LNCAP (cell line): ENCODE measurements around the gene GAA.

ENCODE experiments used
- TF ChIP-seq, protein P1 (sequence below): fragments of 450-650 bp; IDR thresholded peaks from 2 replicates; pipeline ENCODE4 v1.5.1; 2017; ENCODE audit warnings: mild to moderate bottlenecking

The GAA gene

DNA sequence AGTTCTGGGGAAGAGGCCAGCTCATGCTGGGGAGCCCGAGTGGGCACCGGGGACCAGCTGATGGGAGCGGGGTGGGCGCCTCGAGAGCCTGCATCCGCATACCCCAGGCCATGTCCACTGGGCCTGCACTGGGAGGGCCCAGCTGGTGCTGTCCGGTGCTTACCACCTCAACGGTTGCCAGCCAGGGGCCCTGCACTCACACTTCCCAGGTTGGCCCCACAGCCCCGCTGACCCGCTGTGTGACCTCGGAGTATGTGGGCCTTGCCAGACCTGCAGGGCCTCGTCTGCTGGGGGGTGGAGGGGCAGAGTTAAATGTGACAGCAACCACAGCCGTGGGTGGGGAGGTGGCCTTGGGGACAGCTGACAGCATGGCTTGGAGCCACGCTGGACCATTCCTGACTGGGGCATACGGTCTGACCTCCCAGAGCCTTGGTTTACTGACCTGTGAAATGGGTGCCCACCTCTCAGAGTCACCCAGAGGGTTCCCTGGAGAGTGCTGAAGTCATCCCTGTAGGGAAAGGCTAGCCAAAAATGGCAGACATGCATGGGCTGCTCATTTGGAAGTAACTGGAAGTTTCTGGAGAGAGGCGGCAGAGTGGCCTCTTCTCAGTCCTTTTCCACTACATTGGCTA lies 5.4 kb upstream of the GAA start:
- TF ChIP-seq, protein P1, sequence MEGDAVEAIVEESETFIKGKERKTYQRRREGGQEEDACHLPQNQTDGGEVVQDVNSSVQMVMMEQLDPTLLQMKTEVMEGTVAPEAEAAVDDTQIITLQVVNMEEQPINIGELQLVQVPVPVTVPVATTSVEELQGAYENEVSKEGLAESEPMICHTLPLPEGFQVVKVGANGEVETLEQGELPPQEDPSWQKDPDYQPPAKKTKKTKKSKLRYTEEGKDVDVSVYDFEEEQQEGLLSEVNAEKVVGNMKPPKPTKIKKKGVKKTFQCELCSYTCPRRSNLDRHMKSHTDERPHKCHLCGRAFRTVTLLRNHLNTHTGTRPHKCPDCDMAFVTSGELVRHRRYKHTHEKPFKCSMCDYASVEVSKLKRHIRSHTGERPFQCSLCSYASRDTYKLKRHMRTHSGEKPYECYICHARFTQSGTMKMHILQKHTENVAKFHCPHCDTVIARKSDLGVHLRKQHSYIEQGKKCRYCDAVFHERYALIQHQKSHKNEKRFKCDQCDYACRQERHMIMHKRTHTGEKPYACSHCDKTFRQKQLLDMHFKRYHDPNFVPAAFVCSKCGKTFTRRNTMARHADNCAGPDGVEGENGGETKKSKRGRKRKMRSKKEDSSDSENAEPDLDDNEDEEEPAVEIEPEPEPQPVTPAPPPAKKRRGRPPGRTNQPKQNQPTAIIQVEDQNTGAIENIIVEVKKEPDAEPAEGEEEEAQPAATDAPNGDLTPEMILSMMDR = no peak

DNA sequence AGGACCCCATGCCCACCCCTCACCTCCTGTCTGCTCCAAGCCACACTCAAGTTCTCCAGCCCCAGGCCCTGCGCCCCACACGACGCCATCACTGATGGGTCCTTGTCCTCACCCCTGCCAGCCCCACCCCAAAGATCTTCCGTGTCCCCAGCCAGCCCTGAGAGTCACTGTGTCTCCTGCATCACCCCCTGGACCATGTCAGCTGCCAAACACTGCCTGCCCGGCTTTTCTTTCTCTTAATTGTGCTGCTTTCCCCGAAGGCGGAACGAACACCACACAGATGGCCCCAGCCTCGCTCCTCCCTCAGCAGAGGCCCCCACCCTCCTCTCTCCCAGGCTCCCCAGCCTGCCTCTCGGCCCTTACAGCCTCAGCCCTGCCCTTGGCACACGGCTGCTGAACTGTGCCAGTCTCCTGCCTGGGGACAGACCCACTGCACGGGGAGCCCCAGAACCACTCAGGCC lies 4.8 kb upstream of the GAA start:
- TF ChIP-seq, protein P1 = no peak

GRCh38 chr17:80097127-80097621 lies 4.2 kb upstream of the GAA start:
- TF ChIP-seq, protein P1 = no peak

DNA sequence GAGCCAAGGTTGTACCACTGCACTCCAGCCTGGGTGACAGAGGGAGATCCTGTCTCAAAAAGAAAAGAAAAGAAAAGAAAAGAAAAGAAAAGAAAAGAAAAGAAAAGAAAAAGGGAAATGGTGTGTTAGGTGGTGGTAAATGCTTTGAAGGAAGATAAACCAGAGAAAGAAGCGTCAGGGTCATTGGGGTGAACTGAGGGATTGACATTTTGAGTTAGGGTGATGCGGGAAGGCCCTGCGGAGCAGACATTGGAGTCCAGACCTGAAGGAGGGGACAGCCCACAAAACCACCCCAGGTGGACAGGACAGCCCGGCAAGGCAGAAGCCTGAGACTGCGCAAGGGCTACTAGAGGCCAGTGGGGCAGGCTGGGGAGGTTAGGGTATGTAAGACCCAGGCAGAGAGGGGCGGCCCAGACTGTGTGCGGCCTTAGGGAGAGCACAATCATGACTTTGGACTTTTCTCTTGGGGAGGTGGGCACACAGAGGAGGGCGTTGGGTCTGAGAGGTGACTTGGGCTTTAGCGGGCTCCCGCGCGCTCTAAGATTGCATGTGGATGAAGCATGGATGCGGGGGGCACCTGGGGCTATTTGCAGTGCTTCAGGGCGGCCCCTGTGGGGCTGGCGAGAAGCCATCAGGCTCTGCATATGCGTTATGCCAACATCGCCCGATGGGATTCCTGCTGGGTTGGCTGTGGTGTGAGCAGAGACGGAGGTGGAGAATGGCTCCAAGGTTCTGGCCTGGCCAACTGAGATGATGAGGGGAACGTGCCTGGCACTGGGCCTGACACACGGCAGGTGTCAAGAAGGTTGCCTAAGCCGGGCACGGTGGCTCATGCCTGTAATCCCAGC lies 3.3 kb upstream of the GAA start:
- TF ChIP-seq, protein P1 = no peak

DNA sequence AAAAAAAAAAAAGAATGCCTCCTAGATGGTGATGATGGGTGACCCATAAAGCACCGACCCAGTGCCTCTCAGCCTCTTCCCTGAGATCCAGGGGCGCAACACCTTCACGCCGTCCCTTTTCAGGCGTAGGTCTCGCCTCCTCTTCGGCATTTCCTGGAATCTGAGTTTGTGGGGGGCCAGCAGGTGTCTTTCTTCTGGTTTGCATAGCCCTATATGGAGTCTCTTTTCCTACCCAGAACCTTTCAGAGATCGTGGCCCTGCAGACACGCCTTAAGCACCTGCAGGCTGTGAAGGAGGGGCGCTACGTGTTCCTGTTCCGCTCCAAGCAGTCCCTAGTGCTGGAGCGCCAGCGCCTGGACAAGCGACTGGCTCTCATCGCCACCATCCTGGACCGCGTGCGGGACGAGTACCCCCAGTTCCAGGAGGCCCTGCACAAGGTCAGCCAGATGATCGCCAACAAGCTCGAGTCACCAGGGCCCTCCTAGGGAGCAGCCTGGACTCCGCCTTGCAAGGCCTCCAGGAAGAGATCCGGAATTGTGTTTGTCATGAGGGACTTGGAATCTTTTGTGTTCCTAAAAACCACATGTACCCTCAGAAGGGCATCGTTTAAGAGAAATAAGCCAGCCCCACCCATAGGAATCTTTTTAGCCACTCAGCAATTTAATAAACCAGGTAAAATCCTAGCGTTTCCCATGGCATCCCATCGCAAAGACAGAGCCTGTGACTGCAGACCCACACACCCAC lies 1.9 kb upstream of the GAA start:
- TF ChIP-seq, protein P1 = no peak

DNA sequence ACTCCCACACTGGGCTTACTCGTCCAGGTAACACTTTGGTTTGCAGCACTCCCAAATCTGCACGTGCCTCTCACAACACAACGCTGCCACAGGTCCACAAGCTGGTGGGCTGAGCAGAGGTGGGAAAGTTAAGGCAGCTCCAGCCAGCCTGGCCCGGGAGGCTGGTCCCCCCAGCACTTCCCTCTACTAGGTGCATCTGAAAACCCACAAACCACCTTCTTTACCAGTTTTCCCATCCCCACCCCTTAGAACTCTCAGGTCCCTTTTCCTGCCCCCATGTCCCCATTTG lies 1.4 kb upstream of the GAA start:
- TF ChIP-seq, protein P1 = no peak

GRCh38 chr17:80101946-80102663 lies 724 bp downstream of the GAA start:
- TF ChIP-seq, protein P1 = no peak
